Fibroblast of skin of right quadriceps (primary cell): Measurements from ENCODE around the gene PRKAA2.

ENCODE experiments used
- DNase-seq: peaks from one replicate; pipeline ENCODE4 v3.0.0-alpha.2; 2013

The PRKAA2 gene

GRCh38 chr1:56726706-56727105 is 81.6 kb downstream of the PRKAA2 start:
- no peak for DNase-seq

GRCh38 chr1:56728964-56729363 is 83.8 kb downstream of the PRKAA2 start:
- no peak for DNase-seq

GRCh38 chr1:56745231-56745630 is 100.1 kb downstream of the PRKAA2 start:
- DNase-seq = no peak

- no peak for DNase-seq
These were observed 109.8 kb downstream of the PRKAA2 start for GRCh38 chr1:56754708-56755479.

GRCh38 chr1:56755911-56756310 is 110.8 kb downstream of the PRKAA2 start:
- DNase-seq = no peak

GRCh38 chr1:56758135-56758534 is 113.0 kb downstream of the PRKAA2 start:
- no peak for DNase-seq

GRCh38 chr1:56758794-56759193 is 113.7 kb downstream of the PRKAA2 start:
- DNase-seq = no peak
